K562 (cell line): ENCODE results near the gene RNF150. TPM values are rescaled to one million over a fixed set of nuclear protein-coding genes. Genes with fewer than 3 reads are reported as not detected.

ENCODE experiments used
- ATAC-seq: fragments of 200-7000 bp; cut with Tn5 transposase; 3 replicates; pipeline ENCODE4 v1.9.1; 2020; ENCODE audit warnings: moderate library complexity
- BruUV-seq: library from RNA; stranded (reverse); fragments of 400-500 nt; replicated peaks from 2 replicates; lab custom pipeline; 2021; lab: Mats Ljungman, UMichigan
- CTCF ChIA-PET: fragments of 300-600 bp; formaldehyde crosslinking; extraction: SDS; loops from one replicate; lab custom pipeline; 2021; ENCODE audit warnings: low intra/inter-chr PET ratio; lab: Yijun Ruan, JAX
- POLR2A ChIA-PET: fragments of 300-600, 350-650 bp; sonication (Branson Sonifier 250); formaldehyde crosslinking; extraction: SDS; loops from one replicate; lab custom pipeline; 2021; ENCODE audit warnings: antibody characterized with exemption, inconsistent platforms; lab: Yijun Ruan, JAX
- DNase-seq, 4 experiments: peaks; one replicate each; pipeline versions ENCODE4 v3.0.0 to v3.0.0-alpha.2; 2011 to 2018; ENCODE audit warnings: low spot score in 3 of 4, mixed read lengths in 3 of 4; ENCODE audit errors: extremely low read depth in 1 of 4
- FAIRE-seq: peaks from 2 replicates; lab custom pipeline; 2011; peaks lifted over from hg19 to GRCh38; lab: Jason Lieb, UNC
- H2AFZ ChIP-seq: 2 replicates; pipeline ENCODE4 v1.6.0; 2011; ENCODE audit warnings: low read depth, low read length, control low read depth, inconsistent platforms
- H3K27ac ChIP-seq: fragments of 200-600 bp; 3 replicates; pipeline ENCODE4 v1.8.0; 2011; ENCODE audit warnings: low read depth, mild to moderate bottlenecking, control low read depth, inconsistent platforms, low read length, moderate library complexity, mixed read lengths; ENCODE audit errors: extremely low read depth
- H3K27me3 ChIP-seq, 2 experiments: fragments of 300-600 bp in 1 of 2; 2 replicates in 1 of 2; 3 replicates in 1 of 2; pipeline versions ENCODE4 v1.6.0 to v1.8.0; 2011; ENCODE audit warnings: inconsistent platforms in 2 of 2, low read length in 2 of 2, mild to moderate bottlenecking in 1 of 2, mixed read lengths in 1 of 2, moderate library complexity in 1 of 2; ENCODE audit not compliant: control insufficient read depth in 2 of 2, insufficient read depth in 2 of 2
- H3K36me3 ChIP-seq: fragments of 300-600 bp; 3 replicates; pipeline ENCODE4 v1.8.0; 2011; ENCODE audit warnings: mild to moderate bottlenecking, low read length, inconsistent platforms; ENCODE audit not compliant: control insufficient read depth, insufficient read depth
- H3K4me1 ChIP-seq, 2 experiments: fragments of 200-600 bp in 1 of 2; replicated peaks in 1 of 2; 2 replicates in 1 of 2; 3 replicates in 1 of 2; pipeline versions ENCODE4 v1.5.1 to v1.8.0; 2011; ENCODE audit warnings: inconsistent platforms in 2 of 2, low read length in 2 of 2, mild to moderate bottlenecking in 1 of 2, mixed read lengths in 1 of 2, moderate library complexity in 1 of 2; ENCODE audit not compliant: control insufficient read depth in 2 of 2, insufficient read depth in 2 of 2
- H3K4me2 ChIP-seq: 2 replicates; pipeline ENCODE4 v1.6.1; 2011; ENCODE audit warnings: low read length, control low read depth, inconsistent platforms, mixed read lengths; ENCODE audit not compliant: insufficient read depth
- H3K4me3 ChIP-seq: fragments of 200-600 bp; sonication (generic), shearing (Covaris generic); 2 replicates; pipeline ENCODE4 v1.5.1; 2016; ENCODE audit warnings: control low read depth, inconsistent platforms
- H3K79me2 ChIP-seq: fragments of 200-600 bp; 3 replicates; pipeline ENCODE4 v1.8.0; 2011; ENCODE audit warnings: low read length, inconsistent platforms; ENCODE audit not compliant: control insufficient read depth, insufficient read depth
- H3K9ac ChIP-seq, 2 experiments: 2 replicates each; pipeline versions ENCODE4 v1.6.0 to v1.6.1; 2011; ENCODE audit warnings: low read depth in 2 of 2, low read length in 2 of 2, control low read depth in 1 of 2, inconsistent platforms in 1 of 2, mild to moderate bottlenecking in 1 of 2, mixed read lengths in 1 of 2; ENCODE audit not compliant: insufficient read depth in 1 of 2
- H3K9me1 ChIP-seq: one replicate; pipeline ENCODE4 v1.6.0; 2011; ENCODE audit warnings: inconsistent platforms, mild to moderate bottlenecking, low read length, moderate library complexity; ENCODE audit not compliant: control insufficient read depth, insufficient read depth
- H3K9me3 ChIP-seq: replicated peaks from 2 replicates; pipeline ENCODE4 v1.5.1; 2011; ENCODE audit warnings: low read depth, low read length, inconsistent platforms; ENCODE audit not compliant: control insufficient read depth, insufficient read depth
- H4K20me1 ChIP-seq: replicated peaks from 2 replicates; pipeline ENCODE4 v1.6.1; 2011; ENCODE audit warnings: low read length, inconsistent platforms, mixed read lengths; ENCODE audit not compliant: control insufficient read depth, insufficient read depth
- BHLHE40 ChIP-seq: IDR thresholded peaks from 2 replicates; pipeline ENCODE4 v1.6.1; 2011; ENCODE audit warnings: low read length, improper control_type of control experiment
- CCNT2 ChIP-seq: IDR thresholded peaks from 2 replicates; pipeline ENCODE4 v1.6.1; 2011; ENCODE audit warnings: borderline replicate concordance, low read depth, mild to moderate bottlenecking, moderate library complexity, mixed read lengths, low read length; ENCODE audit not compliant: insufficient read length; ENCODE audit errors: extremely low read depth
- ESRRA ChIP-seq: fragments of 450-650 bp; IDR thresholded peaks from 2 replicates; pipeline ENCODE4 v1.6.1; 2014; ENCODE audit warnings: low read depth, mild to moderate bottlenecking, moderate library complexity, borderline replicate concordance
- FOXA3 ChIP-seq, 2 experiments: fragments of 450-650 bp in 1 of 2; sonication (generic) in 1 of 2; formaldehyde crosslinking; IDR thresholded peaks in 1 of 2; conservative IDR thresholded peaks in 1 of 2; 2 replicates each; pipeline versions ENCODE4 v1.4.0 to v1.8.0; 2020 to 2022; ENCODE audit warnings: mild to moderate bottlenecking in 2 of 2, missing genetic modification reagents in 1 of 2
- KLF10 ChIP-seq: fragments of 250-450 bp; sonication (Bioruptor Pico); IDR thresholded peaks from 2 replicates; pipeline ENCODE4 v1.6.1; 2021; ENCODE audit warnings: matching md5 sums
- MTF1 ChIP-seq: fragments of 250-450 bp; sonication (Bioruptor Pico); IDR thresholded peaks from 2 replicates; pipeline ENCODE4 v1.9.0; 2021; ENCODE audit warnings: moderate library complexity, mild to moderate bottlenecking, inconsistent platforms, borderline replicate concordance
- NFXL1 ChIP-seq: fragments of 450-650 bp; formaldehyde crosslinking; IDR thresholded peaks from 2 replicates; pipeline ENCODE4 v1.4.0; 2021; ENCODE audit warnings: mild to moderate bottlenecking
- REST ChIP-seq, 2 experiments: fragments of 450-650 bp; formaldehyde crosslinking in 1 of 2; IDR thresholded peaks; 2 replicates each; pipeline versions ENCODE4 v1.4.0 to v1.6.1; 2014 to 2020; ENCODE audit warnings: mild to moderate bottlenecking in 2 of 2, borderline replicate concordance in 1 of 2, low read depth in 1 of 2
- RFX5 ChIP-seq: IDR thresholded peaks from 2 replicates; pipeline ENCODE4 v1.6.1; 2011; ENCODE audit warnings: low read depth, mild to moderate bottlenecking, improper control_type of control experiment, low read length
- SRSF3 ChIP-seq: fragments of 200-400 bp; formaldehyde crosslinking; IDR thresholded peaks from 2 replicates; pipeline ENCODE4 v1.6.1; 2016; ENCODE audit warnings: mild to moderate bottlenecking, low read length, moderate library complexity; ENCODE audit not compliant: insufficient read depth
- ZC3H11A ChIP-seq: IDR thresholded peaks from 2 replicates; pipeline ENCODE4 v1.6.1; 2012; ENCODE audit warnings: low read depth, low read length, improper control_type of control experiment
- ZNF134 ChIP-seq: fragments of 250-450 bp; sonication (Bioruptor Pico); conservative IDR thresholded peaks from 2 replicates; pipeline ENCODE4 v1.4.0; 2020
- ZNF740 ChIP-seq, 3 experiments: fragments of 200-800 bp in 1 of 3; sonication (Bioruptor generic) in 1 of 3; sonication (generic) in 1 of 3; formaldehyde crosslinking in 1 of 3; IDR thresholded peaks; 2 replicates each; pipeline versions ENCODE4 v1.6.1 to v1.8.0; 2016 to 2022; ENCODE audit warnings: mild to moderate bottlenecking in 2 of 3, missing compliant biosample characterization in 2 of 3, missing genetic modification characterization in 2 of 3, missing genetic modification reagents in 1 of 3
- WGBS: fragments of 100-300 bp; shearing (Covaris generic); methylation state at CpG from one replicate; pipeline ENCODE4 v1.1.6; 2016; ENCODE audit warnings: low coverage, mixed read lengths; ENCODE audit not compliant: insufficient coverage; ENCODE audit errors: missing lambda C conversion rate; 5-methylcytosine and 5-hydroxymethylcytosine counted together
- in situ Hi-C: fragments of 300-500 bp; cut with MboI; formaldehyde crosslinking; loops from 4 replicates; pipeline ENCODE4 v1.15.0; 2018; ENCODE audit warnings: inconsistent platforms, mixed read lengths
- intact Hi-C: fragments of 100-400 bp; cut with micrococcal nuclease; formaldehyde crosslinking; loops from 2 replicates; pipeline ENCODE4 v1.14.2; 2022
- polyA plus RNA-seq, 8 experiments: library from polyadenylated mRNA; depleted of rRNA in 4 of 8; stranded (reverse) in 5 of 8; unstranded in 3 of 8; fragments of >200 nt; fragmentation: Nextera tagmentation in 2 of 8; fragmentation: Illumina TruSeq in 1 of 8; extraction: Ambion mirVana in 2 of 8; extraction: Trizol in 1 of 8; gene quantifications; 2 replicates each; pipeline versions ENCODE4 v1.2.1 to v1.2.3, GENCODE V29; 2011 to 2014; ENCODE audit warnings: inconsistent platforms in 1 of 8, missing spikeins in 1 of 8
- total RNA-seq, 7 experiments: library from RNA; depleted of rRNA in 6 of 7; stranded (reverse); fragments of >200 nt in 6 of 7; fragmentation: Illumina TruSeq in 2 of 7; extraction: Trizol in 2 of 7; gene quantifications; 2 replicates each; pipeline versions ENCODE4 v1.2.1 to v1.2.3, GENCODE V29; 2011 to 2021; ENCODE audit warnings: low replicate concordance in 1 of 7

The RNF150 gene
- total and polyA plus RNA-seq, 9 of the 15 experiments (the other 6 are each of a cell fraction or from before 2014, with no cell fraction given), result 0.09 TPM; not detected in 8

GRCh38 chr4:140833280-140833679, 300.0 kb downstream of the RNF150 start:
- FAIRE-seq, result no peak

More at GRCh38 chr4:140833280-140833679, 300.0 kb downstream of the RNF150 start:
- H3K4me1 ChIP-seq, result no peaks in the 10 kb centered on the region
- no peak overlapping the region for H3K9ac ChIP-seq
- CTCF ChIA-PET, result no interaction called here
- no peak overlapping the region for H3K4me2 ChIP-seq
- no peak overlapping the region for H3K27ac ChIP-seq
- no peak for DNase-seq
- in situ Hi-C loops (no loop called here), intact Hi-C loops (no loop called here)
- ATAC-seq, result no peak
- no peaks in the 10 kb centered on the region for H3K36me3 ChIP-seq
- no peaks in the 10 kb centered on the region for H3K9me1 ChIP-seq
- POLR2A ChIA-PET, result no interaction called here
- H3K9me3 ChIP-seq, result no peaks in the 10 kb centered on the region
- no peaks in the 10 kb centered on the region; a peak in 1 of 5 replicates for H3K27me3 ChIP-seq
- no TSS peak for BruUV-seq
- no peak overlapping the region for H2AFZ ChIP-seq
- WGBS, result 0% methylated on average over 3 of the region's 4 CpGs
- H3K79me2 ChIP-seq, result no peaks in the 10 kb centered on the region
- no peaks in the 10 kb centered on the region for H4K20me1 ChIP-seq
- no peak for TF ChIP-seq ZNF740 (CRISPR knock-in tag; IDR thresholded peaks at IDR 0.05)
- no peak for TF ChIP-seq ZNF740 (tag; IDR thresholded peaks at IDR 0.05)
- no peak for TF ChIP-seq NFXL1 (CRISPR knock-in tag)
- no peak for TF ChIP-seq FOXA3 (CRISPR knock-in tag; conservative IDR thresholded peaks at IDR 0.05 in 1 of 2, IDR thresholded peaks at IDR 0.05 in 1 of 2)
- TF ChIP-seq BHLHE40, result no peak
- TF ChIP-seq ZNF134 (CRISPR knock-in tag), result no peak
- no peak for TF ChIP-seq MTF1
- no peak for TF ChIP-seq REST (IDR thresholded peaks at IDR 0.05; ENCODE audit: borderline replicate concordance)
- TF ChIP-seq REST (CRISPR knock-in tag; IDR thresholded peaks at IDR 0.05; ENCODE audit: low read depth), result no peak
- TF ChIP-seq ZC3H11A, result no peak
- no peak for TF ChIP-seq RFX5
- TF ChIP-seq ESRRA, result no peak
- TF ChIP-seq CCNT2, result no peak
- TF ChIP-seq SRSF3, result no peak
- TF ChIP-seq KLF10, result no peak
- H3K4me3 ChIP-seq, result no peak overlapping the region
